Measurements from ENCODE around the gene GNG12.

- TF ChIP-seq POLR2A (IDR thresholded peaks at IDR 0.05) = no peak
- TF ChIP-seq, protein P1, sequence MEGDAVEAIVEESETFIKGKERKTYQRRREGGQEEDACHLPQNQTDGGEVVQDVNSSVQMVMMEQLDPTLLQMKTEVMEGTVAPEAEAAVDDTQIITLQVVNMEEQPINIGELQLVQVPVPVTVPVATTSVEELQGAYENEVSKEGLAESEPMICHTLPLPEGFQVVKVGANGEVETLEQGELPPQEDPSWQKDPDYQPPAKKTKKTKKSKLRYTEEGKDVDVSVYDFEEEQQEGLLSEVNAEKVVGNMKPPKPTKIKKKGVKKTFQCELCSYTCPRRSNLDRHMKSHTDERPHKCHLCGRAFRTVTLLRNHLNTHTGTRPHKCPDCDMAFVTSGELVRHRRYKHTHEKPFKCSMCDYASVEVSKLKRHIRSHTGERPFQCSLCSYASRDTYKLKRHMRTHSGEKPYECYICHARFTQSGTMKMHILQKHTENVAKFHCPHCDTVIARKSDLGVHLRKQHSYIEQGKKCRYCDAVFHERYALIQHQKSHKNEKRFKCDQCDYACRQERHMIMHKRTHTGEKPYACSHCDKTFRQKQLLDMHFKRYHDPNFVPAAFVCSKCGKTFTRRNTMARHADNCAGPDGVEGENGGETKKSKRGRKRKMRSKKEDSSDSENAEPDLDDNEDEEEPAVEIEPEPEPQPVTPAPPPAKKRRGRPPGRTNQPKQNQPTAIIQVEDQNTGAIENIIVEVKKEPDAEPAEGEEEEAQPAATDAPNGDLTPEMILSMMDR (IDR thresholded peaks at IDR 0.05 in 8 of 11, conservative IDR thresholded peaks at IDR 0.05 in 3 of 11) = no peak
Observed at GRCh38 chr1:67659229-67659628, 174.0 kb downstream of the GNG12 start.
